Stimulated activated CD8-positive, alpha-beta memory T cell treated with anti-CD3 and anti-CD28 coated beads, Interleukin-2, amount 100 ng/mL, for 1 hour (primary cell): Measurements from ENCODE around the gene PTPN23.
"Not testable (repeated sequence)": the region's sequence is repeated elsewhere in the genome, so short reads cannot be mapped to it uniquely, and the experiment has no call there.

Source experiments
- DNase-seq, 2 donors: peaks; one replicate each; pipeline ENCODE4 v3.0.0-alpha.2; 2020; ENCODE audit warnings: low read depth in 2 of 2

Gene PTPN23

GRCh38 chr3:47452453-47453215 lies 71.8 kb downstream of the PTPN23 start:
- no peak for DNase-seq

GRCh38 chr3:47455806-47456452 lies 75.1 kb downstream of the PTPN23 start:
- DNase-seq, result no peak

GRCh38 chr3:47456984-47457383 lies 76.2 kb downstream of the PTPN23 start:
- DNase-seq, result no peak

- not testable (repeated sequence) for DNase-seq
Measured at GRCh38 chr3:47459534-47460085, 78.8 kb downstream of the PTPN23 start.
